COLO668 (cell line): Measurements from ENCODE around the gene KAT6B.

Experiments
- DNase-seq: peaks from one replicate; lab custom pipeline; 2025; ENCODE audit not compliant: unreplicated experiment; lab: John Stamatoyannopoulos, UW

Gene KAT6B

GRCh38 chr10:74977913-74978847, 151.8 kb downstream of the KAT6B start:
- no peak for DNase-seq

- no peak for DNase-seq
Observed at GRCh38 chr10:74981831-74982633, 155.6 kb downstream of the KAT6B start.

- DNase-seq, result no peak
Observed at GRCh38 chr10:74982634-74982982, 156.2 kb downstream of the KAT6B start.

GRCh38 chr10:74983383-74983782, 157.0 kb downstream of the KAT6B start:
- DNase-seq, result no peak

- DNase-seq, result no peak
Observed at GRCh38 chr10:74987339-74988053, 161.1 kb downstream of the KAT6B start.

- no peak for DNase-seq
Observed at GRCh38 chr10:74988054-74988775, 161.8 kb downstream of the KAT6B start.

GRCh38 chr10:74988832-74989561, 162.6 kb downstream of the KAT6B start:
- peak; percentile 14 for DNase-seq

- no peak for DNase-seq
Observed at GRCh38 chr10:74991435-74991834, 165.0 kb downstream of the KAT6B start.

- no peak for DNase-seq
Observed at GRCh38 chr10:74992068-74992467, 165.7 kb downstream of the KAT6B start.

GRCh38 chr10:74993649-74994048, 167.2 kb downstream of the KAT6B start:
- DNase-seq, result no peak

- DNase-seq, result no peak
Observed at GRCh38 chr10:74994854-74995253, 168.5 kb downstream of the KAT6B start.

- no peak for DNase-seq
Observed at GRCh38 chr10:74995806-74996205, 169.4 kb downstream of the KAT6B start.

GRCh38 chr10:74997163-74997562, 170.8 kb downstream of the KAT6B start:
- no peak for DNase-seq

- DNase-seq, result no peak
Observed at GRCh38 chr10:75000748-75001321, 174.4 kb downstream of the KAT6B start.

- no peak for DNase-seq
Observed at GRCh38 chr10:75001715-75002350, 175.4 kb downstream of the KAT6B start.

GRCh38 chr10:75002351-75002725, 175.9 kb downstream of the KAT6B start:
- no peak for DNase-seq

- no peak for DNase-seq
Observed at GRCh38 chr10:75002967-75003594, 176.7 kb downstream of the KAT6B start.

GRCh38 chr10:75003891-75004290, 177.5 kb downstream of the KAT6B start:
- DNase-seq, result no peak

- no peak for DNase-seq
Observed at GRCh38 chr10:75007646-75008045, 181.2 kb downstream of the KAT6B start.
